ENCODE results near the gene GTF2H4. TPM values are rescaled to one million over a fixed set of nuclear protein-coding genes. Genes with fewer than 3 reads are reported as not detected.
A peak's percentile ranks its signal among the peaks of the same experiment; 100 is the strongest.
"Not testable (repeated sequence)": the region's sequence is repeated elsewhere in the genome, so short reads cannot be mapped to it uniquely, and the experiment has no call there.

Gene GTF2H4
- total RNA-seq, 1 experiment from 2014 or later, result 43.9 TPM

DNA sequence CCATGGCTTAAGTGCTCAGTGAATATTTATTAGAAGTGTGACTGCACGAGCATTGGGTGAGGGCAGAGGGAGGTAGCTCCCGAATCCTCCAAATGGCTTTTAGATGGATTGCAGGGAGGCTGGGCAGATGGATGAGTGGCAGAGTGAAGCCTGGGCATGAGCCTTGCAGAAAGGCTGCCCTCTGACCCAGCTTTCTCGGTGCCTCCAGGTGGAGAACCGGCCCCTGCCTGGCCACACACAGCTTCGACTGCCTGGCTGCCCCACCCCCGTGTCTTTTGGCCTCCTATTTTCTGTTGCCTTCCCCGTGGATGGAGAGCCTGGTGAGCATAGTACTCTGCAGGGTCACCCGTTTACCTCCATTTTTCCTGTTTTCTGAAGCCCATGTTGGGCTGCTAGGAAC is 9.5 kb downstream of the GTF2H4 start:
- H4K20me1 ChIP-seq (ENCODE audit: insufficient read depth), result no peaks in the 10 kb centered on the region
- ChIA-PET POLR2A (ENCODE audit: unreplicated experiment) (no interaction called here), CTCF (interaction anchor here (2.6 to 5.7 kb wide), 2 partner anchors 152 to 170 kb away, joined by 15 to 69 read pairs; no protein-coding TSS in a partner anchor)
- peaks cover 10% of the 10 kb centered on the region; the same call in 1 of the 2 replicates for H3F3A ChIP-seq (ENCODE audit: insufficient read depth, low read depth)
- no peak overlapping the region for H3K4me2 ChIP-seq
- DNase-seq, result no peak
- no peak overlapping the region for H2AFZ ChIP-seq
- no TSS peak for BruUV-seq (replicated peaks)
- intact Hi-C loops (cut with micrococcal nuclease; ENCODE audit: unreplicated experiment), result loop anchor here (10.0 kb wide), 1 partner anchor 447 kb away; no protein-coding TSS in a partner anchor
- no peaks in the 10 kb centered on the region for H3K79me2 ChIP-seq (ENCODE audit: low read depth)
- no peaks in the 10 kb centered on the region for H3K36me3 ChIP-seq (ENCODE audit: low read depth)
- H3K27ac ChIP-seq, result no peak overlapping the region
- H3K9me2 ChIP-seq (ENCODE audit: insufficient read depth), result no peaks in the 10 kb centered on the region
- H3K4me1 ChIP-seq (replicated peaks; ENCODE audit: insufficient read depth), result peaks cover 27% of the 10 kb centered on the region
- no peak overlapping the region for H3K4me3 ChIP-seq
- H3K27me3 ChIP-seq (ENCODE audit: insufficient read depth, low read depth), result no peaks in the 10 kb centered on the region
- TF ChIP-seq CTCF (conservative IDR thresholded peaks at IDR 0.05), result no peak
- TF ChIP-seq EZH2 (IDR thresholded peaks at IDR 0.05; ENCODE audit: low read depth), result no peak
- no peaks in the 10 kb centered on the region for H3K9me3 ChIP-seq (ENCODE audit: insufficient read depth, low read depth)

DNA sequence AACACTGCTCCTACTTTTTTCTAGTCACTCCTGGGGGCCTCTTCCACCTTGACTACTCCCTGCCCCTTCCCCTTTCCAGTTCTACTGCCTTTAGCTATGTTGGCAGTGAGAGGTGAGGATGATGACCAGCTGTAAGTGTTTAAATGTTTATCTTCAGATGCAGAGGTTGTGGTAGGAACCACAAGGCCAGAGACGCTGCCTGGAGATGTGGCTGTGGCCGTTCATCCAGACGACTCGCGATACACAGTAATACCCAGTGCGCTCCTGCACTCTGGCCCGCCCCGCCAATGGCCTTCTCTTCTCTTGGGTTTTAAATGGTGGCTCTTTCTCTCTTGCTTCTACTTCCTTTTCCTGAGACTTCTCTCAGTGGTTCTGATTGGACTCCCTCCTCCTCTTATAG is 10.7 kb downstream of the GTF2H4 start:
- ChIA-PET CTCF (interaction anchor here (0.6 kb wide), 1 partner anchor 162 kb away, joined by 3 read pairs; no protein-coding TSS in a partner anchor), POLR2A (ENCODE audit: unreplicated experiment) (no interaction called here)
- DNase-seq, result no peak
- Histone ChIP-seq H4K20me1 (ENCODE audit: insufficient read depth) (no peaks in the 10 kb centered on the region), H3K4me1 (replicated peaks; ENCODE audit: insufficient read depth) (peaks cover 34% of the 10 kb centered on the region), H3K27me3 (ENCODE audit: insufficient read depth, low read depth) (no peaks in the 10 kb centered on the region), H3F3A (ENCODE audit: insufficient read depth, low read depth) (peaks cover under 1% of the 10 kb centered on the region; the same call in 1 of the 2 replicates), H3K9me2 (ENCODE audit: insufficient read depth) (no peaks in the 10 kb centered on the region), H3K9me3 (ENCODE audit: insufficient read depth, low read depth) (no peaks in the 10 kb centered on the region), H2AFZ (no peak overlapping the region), H3K79me2 (ENCODE audit: low read depth) (no peaks in the 10 kb centered on the region), H3K36me3 (ENCODE audit: low read depth) (no peaks in the 10 kb centered on the region), H3K4me3 (no peak overlapping the region), H3K27ac (no peak overlapping the region), H3K4me2 (no peak overlapping the region)
- TF ChIP-seq CTCF (conservative IDR thresholded peaks at IDR 0.05) (no peak), EZH2 (IDR thresholded peaks at IDR 0.05; ENCODE audit: low read depth) (no peak)
- intact Hi-C loops (cut with micrococcal nuclease; ENCODE audit: unreplicated experiment), result loop anchor here (10.0 kb wide), 1 partner anchor 446 kb away; no protein-coding TSS in a partner anchor
- BruUV-seq (replicated peaks), result no TSS peak

GRCh38 chr6:30922447-30922852 is 14.4 kb downstream of the GTF2H4 start:
- CTCF ChIA-PET, result interaction anchor here (1.0 to 1.2 kb wide), 2 partner anchors 20 to 148 kb away, joined by 3 to 4 read pairs; no protein-coding TSS in a partner anchor

DNA sequence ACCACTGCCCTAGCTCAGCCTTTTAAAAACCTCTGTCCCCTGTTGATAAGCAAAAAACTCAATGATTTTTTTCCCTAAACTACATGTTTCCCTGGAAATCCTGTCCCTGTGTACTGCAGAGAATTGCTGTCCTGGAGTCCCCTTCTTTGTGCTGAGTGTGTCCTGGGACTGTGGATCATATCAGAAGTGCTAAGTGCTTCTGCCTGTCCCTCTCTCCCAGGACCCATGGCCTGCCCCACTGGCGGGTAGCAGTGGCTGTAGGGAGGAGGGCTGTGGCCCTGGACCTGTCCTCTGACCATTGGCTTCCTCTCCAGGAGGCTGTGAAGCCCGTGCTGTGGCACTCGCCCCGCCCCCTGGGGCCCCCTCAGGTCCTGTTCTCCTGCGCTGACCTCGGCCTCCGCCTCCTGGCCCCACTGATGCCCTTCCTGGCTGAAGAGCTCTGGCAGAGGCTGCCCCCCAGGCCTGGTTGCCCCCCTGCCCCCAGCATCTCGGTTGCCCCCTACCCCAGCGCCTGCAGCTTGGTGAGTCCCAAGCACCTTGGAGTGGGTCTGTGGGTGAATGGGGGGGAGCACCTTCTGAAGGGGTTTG is 16.1 kb downstream of the GTF2H4 start:
- intact Hi-C loops (cut with micrococcal nuclease; ENCODE audit: unreplicated experiment); H2AFZ ChIP-seq; H3K9me3 ChIP-seq (ENCODE audit: insufficient read depth, low read depth); H3K79me2 ChIP-seq (ENCODE audit: low read depth); H3K9me2 ChIP-seq (ENCODE audit: insufficient read depth); POLR2A ChIA-PET (ENCODE audit: unreplicated experiment); CTCF ChIA-PET; H3K4me3 ChIP-seq; H3K27me3 ChIP-seq (ENCODE audit: insufficient read depth, low read depth); H3F3A ChIP-seq (ENCODE audit: insufficient read depth, low read depth); H3K36me3 ChIP-seq (ENCODE audit: low read depth); DNase-seq; H3K4me2 ChIP-seq; BruUV-seq (replicated peaks); H4K20me1 ChIP-seq (ENCODE audit: insufficient read depth); H3K27ac ChIP-seq: not testable (repeated sequence)
- peaks cover 28% of the 10 kb centered on the region for H3K4me1 ChIP-seq (replicated peaks; ENCODE audit: insufficient read depth)

More at GRCh38 chr6:30922447-30922852, 14.4 kb downstream of the GTF2H4 start:
- no peak overlapping the region for H3K27ac ChIP-seq
- TF ChIP-seq CTCF (conservative IDR thresholded peaks at IDR 0.05) (no peak), EZH2 (IDR thresholded peaks at IDR 0.05; ENCODE audit: low read depth) (no peak)
- H3K27me3 ChIP-seq (ENCODE audit: insufficient read depth, low read depth), result no peaks in the 10 kb centered on the region
- no peaks in the 10 kb centered on the region for H4K20me1 ChIP-seq (ENCODE audit: insufficient read depth)
- H3K4me2 ChIP-seq, result 0 out of 2 replicates have a peak overlapping the region, but pooled peaks have one; percentile 19
- no peaks in the 10 kb centered on the region for H3K79me2 ChIP-seq (ENCODE audit: low read depth)
- peaks cover 28% of the 10 kb centered on the region for H3K4me1 ChIP-seq (replicated peaks; ENCODE audit: insufficient read depth)
- no peaks in the 10 kb centered on the region for H3K9me2 ChIP-seq (ENCODE audit: insufficient read depth)
- DNase-seq, result peak in 1 of 2 experiments; percentile 66
- 0 out of 2 replicates have a peak, but pooled peaks cover 6% of the 10 kb centered on the region for H3K36me3 ChIP-seq (ENCODE audit: low read depth)
- peaks cover 6% of the 10 kb centered on the region; the same call in 1 of the 2 replicates for H3F3A ChIP-seq (ENCODE audit: insufficient read depth, low read depth)
- no TSS peak for BruUV-seq (replicated peaks)
- H3K9me3 ChIP-seq (ENCODE audit: insufficient read depth, low read depth), result no peaks in the 10 kb centered on the region
- POLR2A ChIA-PET (ENCODE audit: unreplicated experiment), result interaction anchor here (0.7 kb wide), 1 partner anchor 8 kb away, joined by 3 read pairs; the partner anchor contains the start of gene VARS2
- intact Hi-C loops (cut with micrococcal nuclease; ENCODE audit: unreplicated experiment), result no loop called here
- no peak overlapping the region for H3K4me3 ChIP-seq
- no peak overlapping the region for H2AFZ ChIP-seq

Measured in PC-9 (cell line).